CD4-positive, alpha-beta T cell treated with Interleukin-1 beta for 1 hour (primary cell): ENCODE results near the gene STK36.

Source experiments
- DNase-seq, 2 donors: peaks; one replicate each; pipeline ENCODE4 v3.0.0-alpha.2; 2020 to 2022

Gene STK36

DNA sequence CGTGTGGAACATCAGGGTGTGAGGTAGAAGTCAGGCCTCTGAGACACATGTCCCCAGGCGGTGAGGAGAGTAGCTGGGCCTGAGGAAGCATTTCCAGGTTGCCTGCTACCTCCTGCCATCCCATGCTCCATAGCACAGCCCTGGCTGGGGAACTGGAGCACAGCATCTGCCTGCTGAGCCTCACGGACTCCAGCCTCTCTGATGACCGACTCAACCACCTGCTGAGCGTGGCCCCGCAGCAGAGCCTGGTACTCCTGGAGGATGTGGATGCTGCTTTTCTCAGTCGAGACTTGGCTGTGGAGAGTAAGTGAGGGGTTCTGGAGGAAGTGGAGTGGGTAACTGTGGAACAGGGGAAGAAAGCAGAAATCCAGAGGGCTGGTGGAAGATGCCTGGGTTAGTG is 9.5 kb upstream of the STK36 start:
- DNase-seq: no peak

DNA sequence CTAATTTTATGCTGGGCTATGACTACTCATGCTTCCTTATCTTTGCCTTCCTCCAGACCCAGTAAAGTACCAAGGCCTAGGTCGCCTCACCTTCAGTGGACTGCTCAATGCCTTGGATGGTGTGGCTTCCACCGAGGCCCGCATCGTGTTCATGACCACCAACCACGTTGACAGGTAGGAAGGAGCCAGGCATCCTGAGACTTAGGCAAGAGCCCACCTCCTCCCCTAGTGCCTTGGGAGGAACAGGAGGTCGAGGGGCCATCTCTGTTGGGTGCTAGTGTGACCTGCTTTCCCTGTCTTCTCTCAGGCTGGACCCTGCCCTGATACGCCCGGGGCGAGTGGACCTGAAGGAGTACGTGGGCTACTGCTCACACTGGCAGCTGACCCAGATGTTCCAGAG is 9.1 kb upstream of the STK36 start:
- no peak for DNase-seq

DNA sequence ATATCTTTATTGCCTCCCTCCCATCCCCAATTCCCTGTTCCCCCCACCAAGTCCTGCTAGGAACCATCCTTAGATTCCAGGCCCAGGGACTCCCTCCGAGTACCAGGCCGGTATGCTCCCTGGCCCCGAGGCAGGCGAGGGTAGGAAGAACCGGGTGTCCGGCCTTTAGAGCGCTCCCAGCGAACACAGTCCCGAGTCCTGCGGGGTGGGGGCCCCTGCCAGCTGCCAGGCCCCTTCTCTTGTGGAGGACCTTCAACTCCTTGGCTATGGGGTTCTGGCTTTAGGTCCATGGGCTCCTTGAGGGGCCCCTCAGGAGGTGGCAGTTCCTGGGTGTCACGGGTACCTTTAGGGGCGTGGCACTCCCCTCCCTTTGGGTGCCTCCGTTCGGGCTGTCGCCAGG is 8.0 kb upstream of the STK36 start:
- no peak for DNase-seq

DNA sequence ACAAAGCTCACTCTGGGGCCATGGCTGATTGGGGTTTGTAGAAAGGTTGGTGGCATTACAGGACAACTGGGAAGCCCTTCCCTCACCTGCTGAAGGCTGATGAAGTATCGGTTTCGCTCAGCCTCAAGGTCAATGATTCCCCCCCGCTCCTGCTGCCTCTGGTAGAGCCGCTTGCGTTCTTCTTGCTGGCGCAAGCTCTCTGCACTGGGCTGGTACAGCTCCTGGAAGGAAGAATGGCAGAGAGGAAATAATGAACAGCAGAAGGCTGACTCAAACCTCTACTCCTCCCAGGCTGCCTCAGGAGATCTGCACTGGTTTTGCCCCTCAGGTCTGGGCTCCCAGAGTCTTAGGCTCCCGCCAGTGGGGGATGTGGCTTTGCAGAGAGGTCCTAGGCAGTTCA is 7.2 kb upstream of the STK36 start:
- DNase-seq: no peak

DNA sequence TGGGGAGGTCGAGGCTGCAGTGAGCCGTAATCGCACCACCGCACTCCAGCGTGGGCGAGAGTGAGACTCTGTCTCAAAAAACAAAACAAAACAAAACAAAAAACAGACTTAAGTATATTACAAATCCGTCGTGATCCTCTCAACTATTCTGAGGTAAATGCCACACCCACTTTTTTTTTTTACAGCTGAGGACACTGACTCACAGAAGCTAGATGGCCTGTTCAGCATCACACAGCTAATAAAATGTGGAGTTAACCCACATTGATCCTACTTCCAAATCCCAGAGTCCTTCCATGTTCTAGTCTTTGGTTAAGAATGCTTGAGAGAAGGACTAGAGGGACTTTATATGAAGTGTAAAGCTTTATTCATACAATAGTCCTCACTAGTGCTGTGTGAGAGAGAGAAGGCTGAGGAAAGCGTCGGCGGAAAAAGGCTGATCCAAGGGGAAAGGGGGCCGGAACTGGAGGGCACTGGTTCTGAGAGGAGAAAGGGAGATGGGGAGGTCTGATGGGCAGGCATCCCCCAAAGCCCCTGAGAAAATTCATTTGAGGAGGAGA is 711 bp upstream of the STK36 start:
- DNase-seq: no peak

DNA sequence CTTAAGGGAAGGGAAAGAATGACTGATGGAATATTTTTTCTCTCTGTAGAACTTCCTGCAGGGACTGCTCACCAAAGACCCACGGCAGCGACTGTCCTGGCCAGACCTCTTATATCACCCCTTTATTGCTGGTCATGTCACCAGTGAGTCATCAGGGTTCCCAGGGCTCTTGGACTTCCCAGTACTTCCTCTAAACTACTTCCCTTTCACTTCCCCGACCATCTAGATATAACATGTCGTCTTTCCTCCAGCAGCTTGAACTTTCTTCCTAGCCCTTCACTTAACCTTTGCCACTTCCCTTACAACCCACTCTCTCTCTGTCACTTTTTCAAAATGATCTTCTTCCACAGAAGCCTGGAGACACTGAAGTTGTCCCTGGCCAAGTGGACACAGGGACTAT is 7.2 kb downstream of the STK36 start:
- DNase-seq: peak in 1 of 2 donors; percentile 61

DNA sequence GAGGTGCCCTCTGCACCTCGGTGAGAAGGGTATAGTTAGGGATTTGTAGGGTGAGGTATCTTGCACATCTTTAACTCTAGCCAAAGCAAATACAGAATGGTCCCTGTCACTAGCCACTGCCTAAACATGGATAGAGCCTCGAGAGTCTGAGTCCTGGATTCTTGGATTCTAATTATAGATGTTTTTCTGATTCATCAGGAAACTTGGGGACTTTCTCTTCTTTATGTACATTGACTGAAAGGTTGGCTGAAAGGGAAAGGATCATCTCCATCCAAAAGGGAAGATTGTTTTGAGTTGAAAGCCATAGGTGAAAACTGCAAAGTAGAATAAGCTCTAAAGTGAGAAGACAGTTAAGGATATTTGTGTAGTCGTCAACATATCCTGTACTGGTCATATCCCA is 8.2 kb downstream of the STK36 start:
- no peak for DNase-seq

DNA sequence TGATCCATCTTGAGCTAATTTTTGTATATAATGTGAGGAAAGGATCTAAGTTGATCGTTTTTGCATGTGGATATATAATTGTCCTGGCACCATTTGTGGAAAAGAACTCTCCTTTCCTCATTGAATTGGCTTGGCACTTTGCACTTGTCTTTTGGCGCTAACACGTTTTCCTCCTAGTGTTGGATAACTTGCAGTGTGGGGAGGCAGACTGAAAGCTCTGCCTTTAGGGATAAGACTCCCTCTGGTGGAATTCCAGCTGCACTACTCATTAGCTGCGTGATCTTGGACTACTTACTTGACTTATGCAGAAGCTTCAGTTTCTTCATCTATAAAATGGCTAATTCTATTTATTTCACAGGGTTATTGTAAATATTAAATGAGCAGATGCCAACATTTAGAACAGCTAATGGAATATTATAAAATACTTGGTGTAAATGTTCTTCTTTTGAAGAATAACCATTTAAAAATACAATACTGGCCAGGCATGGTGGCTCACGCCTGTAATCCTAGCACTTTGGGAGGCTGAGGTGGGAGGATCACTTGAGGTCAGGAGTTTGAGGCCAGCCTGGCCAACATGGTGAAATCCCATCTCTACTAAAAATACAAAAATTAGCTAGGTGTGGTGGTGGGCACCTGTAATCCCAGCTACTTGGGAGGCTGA is 15.6 kb downstream of the STK36 start:
- peak; percentile 41 to 45 for DNase-seq

DNA sequence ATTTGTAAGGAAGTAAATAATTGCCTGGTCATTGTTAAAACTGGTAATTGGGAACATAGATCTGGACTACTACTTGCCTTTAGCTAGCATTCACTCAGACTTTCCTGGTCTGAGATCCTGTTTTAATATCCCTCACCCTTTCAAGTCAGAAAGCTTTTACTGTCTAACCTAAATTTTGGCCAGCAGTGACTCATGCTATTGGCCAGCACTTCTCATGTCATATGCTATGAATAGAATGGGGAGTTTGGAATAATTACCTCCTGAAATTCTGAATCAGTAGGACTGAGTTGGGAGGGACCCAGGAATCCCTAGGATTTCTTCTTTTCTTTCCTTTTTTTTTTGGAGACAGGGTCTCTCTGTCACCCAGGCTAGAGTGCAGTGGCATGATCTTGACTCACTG is 19.3 kb downstream of the STK36 start:
- no peak for DNase-seq

DNA sequence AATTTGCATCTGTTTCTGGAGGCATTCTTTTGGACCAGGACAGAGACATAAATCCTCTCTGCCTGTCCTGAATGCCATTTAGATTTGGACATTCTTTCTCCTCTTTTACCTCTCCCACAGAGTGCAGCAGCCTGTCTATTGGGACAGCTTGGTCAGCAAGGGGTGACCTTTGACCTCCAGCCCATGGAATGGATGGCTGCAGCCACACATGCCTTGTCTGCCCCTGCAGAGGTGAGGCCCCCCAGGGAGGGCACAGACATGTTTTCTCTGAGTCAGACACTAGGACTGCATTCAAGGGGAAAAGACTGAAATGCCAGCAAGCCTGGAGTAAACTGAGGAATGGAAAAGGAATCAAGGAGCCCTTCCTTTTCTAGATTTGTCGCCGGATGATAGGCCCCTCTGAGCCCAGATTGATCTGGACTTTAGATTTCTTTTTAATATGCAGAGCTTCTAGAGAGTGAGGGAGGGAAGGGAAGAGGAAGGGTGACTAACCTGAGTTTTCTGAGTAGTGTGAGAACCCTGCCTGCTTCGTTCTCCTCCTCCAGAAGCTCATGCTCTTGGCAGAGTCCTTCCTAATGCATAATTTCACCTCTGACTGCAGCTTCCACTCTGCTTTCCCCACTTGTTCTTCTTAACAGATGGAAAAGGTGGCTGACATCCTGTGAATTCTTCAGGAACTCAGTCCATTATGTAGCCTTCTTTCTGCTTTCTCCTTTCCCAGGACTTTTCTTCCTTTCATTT is 22.7 kb downstream of the STK36 start:
- no peak for DNase-seq

DNA sequence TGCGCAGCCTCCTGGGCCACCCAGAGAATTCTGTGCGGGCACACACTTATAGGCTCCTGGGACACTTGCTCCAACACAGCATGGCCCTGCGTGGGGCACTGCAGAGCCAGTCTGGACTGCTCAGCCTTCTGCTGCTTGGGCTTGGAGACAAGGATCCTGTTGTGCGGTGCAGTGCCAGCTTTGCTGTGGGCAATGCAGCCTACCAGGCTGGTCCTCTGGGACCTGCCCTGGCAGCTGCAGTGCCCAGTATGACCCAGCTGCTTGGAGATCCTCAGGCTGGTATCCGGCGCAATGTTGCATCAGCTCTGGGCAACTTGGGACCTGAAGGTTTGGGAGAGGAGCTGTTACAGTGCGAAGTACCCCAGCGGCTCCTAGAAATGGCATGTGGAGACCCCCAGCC is 27.0 kb downstream of the STK36 start:
- no peak for DNase-seq

DNA sequence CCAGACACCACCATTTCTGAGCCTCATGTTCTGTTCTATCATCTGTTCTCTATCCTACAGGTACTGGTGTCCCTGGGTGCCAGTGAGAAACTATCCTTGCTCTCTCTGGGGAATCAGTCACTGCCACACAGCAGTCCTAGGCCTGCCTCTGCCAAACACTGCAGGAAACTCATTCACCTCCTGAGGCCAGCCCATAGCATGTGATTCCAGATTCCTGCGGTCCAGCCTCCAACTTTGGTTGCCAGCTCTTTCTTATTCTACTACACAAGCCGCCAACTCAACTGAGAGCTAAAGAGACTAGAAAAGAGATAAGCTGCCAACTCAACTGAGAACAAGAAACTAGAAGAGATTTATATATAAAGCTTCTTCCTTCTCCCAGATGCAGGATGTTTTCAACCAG is 29.9 kb downstream of the STK36 start:
- DNase-seq: no peak

DNA sequence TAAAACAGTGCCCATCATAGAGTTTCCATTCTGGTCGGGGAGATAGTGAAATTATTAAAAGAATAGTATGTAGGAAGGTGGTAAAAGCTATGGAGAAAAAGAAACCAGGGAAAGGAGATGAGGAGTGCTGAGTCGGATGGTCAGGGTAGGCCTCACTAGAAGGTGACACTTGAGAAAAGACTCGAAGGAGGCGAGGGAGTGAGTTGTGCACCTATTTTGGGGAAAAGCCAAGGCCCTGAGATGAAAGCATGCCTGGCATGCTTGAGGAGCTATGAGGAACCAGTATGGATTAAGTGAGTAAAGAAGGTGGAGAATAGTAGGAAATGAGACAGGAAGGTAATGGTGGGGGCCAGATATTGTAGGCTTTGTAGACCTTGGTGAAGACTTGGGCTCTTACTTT is 31.5 kb downstream of the STK36 start:
- no peak for DNase-seq

DNA sequence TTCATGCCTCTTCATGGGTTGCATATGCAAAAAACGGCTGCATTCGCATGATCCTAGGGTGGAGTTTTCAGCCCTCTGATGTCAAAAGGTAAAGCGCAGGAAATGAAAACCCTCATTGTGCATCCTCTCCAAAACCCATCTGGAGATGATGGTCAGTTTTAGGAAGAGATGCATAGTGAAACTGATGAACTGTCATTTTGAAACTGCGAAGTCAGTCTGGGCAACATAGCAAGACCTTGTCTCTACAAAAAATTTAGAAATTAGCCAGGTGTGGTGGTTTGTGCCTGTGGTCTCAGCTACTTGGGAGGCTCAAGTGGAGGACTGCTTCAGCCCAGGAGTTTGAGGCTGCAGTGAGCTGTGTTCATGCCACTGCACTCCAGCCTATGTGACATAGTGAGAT is 36.2 kb downstream of the STK36 start:
- DNase-seq: no peak

DNA sequence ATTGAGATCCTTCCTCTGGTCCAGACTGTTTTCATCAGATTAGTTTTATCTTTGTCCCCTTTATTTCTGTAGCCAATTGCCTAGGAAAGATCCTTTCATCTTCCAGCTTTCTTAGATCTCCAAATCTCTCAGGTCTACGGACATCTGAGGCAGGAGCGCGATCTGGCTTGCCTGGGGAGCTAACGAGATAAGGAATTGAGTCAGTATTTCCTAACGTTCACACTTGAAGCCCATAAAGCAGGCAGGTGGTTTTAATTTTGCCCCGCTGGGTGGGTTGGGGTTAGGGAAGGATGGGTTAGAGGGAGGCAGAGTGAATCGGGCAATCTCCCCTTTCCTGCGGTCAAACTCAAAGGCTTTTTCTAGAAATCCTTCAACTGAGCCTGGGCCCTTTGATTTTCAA is 38.0 kb downstream of the STK36 start:
- DNase-seq: no peak

DNA sequence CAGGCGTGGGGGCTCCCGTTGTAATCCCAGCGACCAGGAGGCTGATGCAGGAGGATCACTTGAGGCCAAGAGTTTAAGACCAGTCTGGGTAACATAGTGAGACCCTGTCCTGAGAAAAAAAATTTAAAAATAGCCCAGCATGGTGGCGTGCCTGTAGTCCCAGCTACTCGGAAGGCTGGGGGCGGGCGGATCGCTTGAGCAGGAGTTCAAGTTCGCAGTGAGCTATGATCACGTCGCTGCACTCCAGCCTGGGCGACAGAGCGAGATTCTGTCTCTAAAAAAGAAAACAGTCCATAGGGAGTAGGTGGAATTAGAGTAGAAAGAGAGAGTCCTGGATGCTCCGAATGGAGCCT is 38.4 kb downstream of the STK36 start:
- no peak for DNase-seq

DNA sequence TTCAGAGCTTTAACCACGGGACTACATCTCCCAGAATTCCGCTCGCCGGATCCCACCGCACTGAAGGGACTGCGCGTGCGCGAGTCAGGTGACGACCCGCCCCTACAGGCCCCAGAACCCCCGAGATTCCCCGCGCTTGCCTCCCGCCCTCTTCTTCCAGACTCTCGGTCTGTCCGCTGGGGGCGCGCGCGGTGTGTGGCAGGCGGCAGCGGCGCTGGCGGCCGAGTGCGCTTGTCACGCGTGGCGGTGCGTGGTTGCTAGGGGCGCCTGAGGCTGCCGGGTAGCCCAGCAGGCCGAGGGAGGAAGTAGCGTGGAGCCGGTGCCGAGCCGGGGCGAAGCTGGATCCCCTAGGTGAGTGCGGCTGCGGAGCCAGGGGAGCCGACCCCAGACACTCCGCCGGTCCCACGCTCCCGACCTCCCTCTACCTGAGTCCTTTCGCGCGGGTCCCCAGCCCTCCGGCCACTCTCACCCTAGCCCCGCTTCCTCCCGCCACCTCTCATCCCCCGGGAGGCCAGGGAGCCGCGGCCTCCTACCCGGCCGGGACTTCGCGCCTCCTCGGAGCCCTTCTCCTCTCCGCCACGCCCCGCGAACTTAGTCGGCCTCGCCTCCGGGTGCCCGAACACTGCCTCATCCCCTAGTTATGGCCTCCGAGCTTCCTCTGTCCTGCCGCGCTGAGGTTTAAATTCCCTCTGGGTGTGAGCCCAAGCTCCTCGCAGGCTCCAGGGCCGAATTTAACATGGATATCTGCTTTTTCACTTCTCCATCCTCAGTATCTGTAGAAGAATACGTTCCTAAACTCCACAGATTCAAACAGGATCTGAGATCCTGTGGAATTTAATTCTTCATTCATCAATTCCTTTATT is 39.0 kb downstream of the STK36 start, which contains the start of gene TTLL4:
Gene TTLL4 (plus strand): TSS at position 149 of the 863 bp plus-strand sequence. CDS start 26,842 bp downstream, outside the sequence.
- peak; percentile 99 for DNase-seq

DNA sequence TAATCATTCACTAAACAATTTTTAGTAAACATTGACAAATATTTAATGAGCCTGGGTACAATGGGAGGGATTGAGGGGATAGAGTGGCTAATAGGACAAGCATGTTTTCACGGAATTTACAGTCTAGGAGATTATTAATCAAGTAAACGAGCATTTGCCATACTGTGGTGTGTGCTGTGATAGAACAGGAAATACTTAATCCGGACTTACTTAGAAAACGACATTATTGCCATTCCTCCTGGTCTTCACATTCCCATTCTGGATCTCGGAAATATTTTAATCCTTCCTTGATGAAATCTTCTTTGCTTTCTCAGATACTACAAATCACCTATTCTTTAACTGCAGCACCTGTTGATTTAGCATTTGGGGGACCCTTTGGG is 39.7 kb downstream of the STK36 start:
- DNase-seq: no peak

DNA sequence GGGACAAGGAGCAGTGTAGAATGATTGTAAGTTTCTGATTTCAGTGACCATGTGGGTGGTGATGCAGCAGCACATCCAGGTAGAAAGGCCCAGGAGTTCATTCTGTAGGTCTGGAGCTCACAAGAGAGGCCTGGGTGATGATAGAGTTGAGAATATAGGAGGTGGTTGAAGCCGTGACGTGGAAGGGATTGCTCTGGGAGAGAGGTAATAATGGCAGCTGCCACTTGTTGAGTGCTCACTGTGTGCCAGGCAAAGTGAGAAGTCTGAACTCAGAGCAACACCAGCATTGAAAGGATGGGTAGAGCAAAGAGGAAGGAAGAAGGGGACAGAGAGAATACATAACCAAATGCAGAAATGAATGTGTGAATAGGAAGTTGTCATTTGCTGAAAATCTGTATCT is 42.0 kb downstream of the STK36 start:
- no peak for DNase-seq

DNA sequence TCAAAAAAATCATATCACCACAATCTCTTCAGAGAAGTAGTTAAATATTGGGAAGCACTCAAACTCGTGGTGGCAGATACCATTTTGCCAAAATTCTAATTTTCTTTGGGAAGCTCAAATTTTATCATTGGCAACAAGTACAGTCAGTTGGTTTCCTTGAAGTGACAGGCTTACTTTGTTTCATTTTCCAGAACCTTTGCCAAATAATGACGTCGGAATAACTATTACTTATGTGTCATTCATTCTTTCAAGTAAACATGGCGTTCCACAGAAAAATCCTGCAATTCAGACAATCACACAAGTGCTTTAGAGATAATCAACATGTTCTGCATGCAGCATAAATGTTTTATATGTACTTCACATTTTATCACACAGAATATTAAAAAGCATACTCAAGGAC is 44.2 kb downstream of the STK36 start:
- DNase-seq: no peak

DNA sequence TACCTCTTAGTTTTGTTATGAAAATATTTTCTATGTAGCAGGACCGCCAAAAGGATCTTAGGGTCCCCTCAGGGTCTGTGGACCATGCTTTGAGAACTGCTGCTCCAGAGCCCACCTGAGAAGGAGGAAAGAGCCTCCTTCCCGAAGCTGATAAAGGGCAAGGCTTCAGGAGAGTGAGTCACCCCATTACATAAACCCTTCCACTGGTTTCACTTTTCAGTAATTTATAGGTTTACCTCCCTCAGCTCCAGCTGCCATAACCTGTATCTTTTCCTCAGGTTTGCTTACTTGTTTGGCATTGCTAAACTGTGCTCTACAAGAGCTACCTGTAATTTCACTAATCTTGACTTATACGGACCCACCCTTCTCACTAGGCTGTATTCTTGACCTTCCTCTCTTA is 45.4 kb downstream of the STK36 start:
- DNase-seq: no peak

DNA sequence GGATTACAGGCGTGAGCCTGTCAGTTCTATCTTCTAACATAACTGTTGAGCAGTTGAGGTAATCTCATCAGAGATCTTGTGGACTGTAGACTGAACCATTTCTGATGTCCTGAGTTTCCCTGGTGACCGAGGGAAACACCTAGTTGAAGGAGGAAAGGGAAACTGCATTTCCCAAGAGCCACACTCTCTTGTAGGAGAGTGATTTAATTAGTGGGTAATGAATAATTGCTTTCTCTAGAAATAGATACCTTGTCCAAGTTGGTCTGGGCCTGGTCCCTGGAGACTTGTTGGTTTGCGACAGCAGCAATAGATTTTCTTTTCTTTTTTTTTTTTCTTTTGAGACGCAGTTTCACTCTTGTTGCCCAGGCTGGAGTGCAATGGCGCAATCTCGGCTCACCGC is 46.2 kb downstream of the STK36 start:
- DNase-seq: no peak

DNA sequence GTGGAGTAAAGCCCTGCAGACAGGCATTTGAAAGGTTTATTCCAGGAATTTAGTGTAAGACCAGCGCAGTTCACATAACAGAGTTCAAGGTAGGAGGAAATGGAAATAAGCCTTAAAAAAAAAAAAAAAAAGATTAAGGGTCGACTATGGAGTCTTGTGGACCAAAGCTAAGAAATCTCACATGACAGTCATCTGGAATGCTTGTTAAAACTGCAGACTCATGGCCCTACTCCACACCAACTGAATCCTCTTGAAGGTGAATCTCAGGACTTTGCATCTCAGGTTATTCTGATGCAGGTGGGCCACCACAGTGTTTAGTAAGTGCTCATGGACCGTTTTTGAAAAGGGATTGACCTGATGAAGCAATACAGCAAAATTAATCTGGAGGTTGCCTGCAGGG is 47.6 kb downstream of the STK36 start:
- DNase-seq: no peak
